ENCODE results near the gene CDC25B. TPM values are rescaled to one million over a fixed set of nuclear protein-coding genes. Genes with fewer than 3 reads are reported as not detected.
A peak's percentile ranks its signal among the peaks of the same experiment; 100 is the strongest.

CDC25B gene
- polyA plus RNA-seq, 2 of the 4 experiments (the other 2 are of a cell fraction): 136 to 150 TPM

- no peak for TF ChIP-seq FOSB (CRISPR knock-in tag; IDR thresholded peaks at IDR 0.05)
Observed at GRCh38 chr20:3823881-3824280, 27.8 kb downstream of the CDC25B start (continued).

DNA sequence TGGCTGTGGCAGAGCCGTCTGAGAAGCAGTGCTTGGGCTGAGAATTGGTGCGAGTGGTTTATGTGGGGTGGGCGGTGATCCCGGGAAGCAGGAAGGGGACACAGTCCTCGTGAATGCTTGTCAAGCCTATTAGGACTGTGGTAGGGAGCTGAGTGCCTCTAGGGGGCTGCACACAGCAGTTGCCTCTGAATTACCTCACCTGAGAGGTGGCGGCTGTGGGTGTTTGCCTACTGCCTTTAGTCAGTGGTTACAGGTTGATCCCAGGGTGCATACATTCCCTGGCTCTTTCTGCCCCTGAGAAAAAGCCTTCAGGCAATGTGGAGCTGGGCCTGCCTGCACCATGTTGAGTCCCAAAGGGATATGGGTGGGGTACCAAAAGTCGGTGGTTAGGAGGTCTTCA, 29.4 kb downstream of the CDC25B start:
- TF ChIP-seq FOSL2 (IDR thresholded peaks at IDR 0.05) (no peak), FOSL2 (CRISPR knock-in tag; IDR thresholded peaks at IDR 0.05) (no peak), MAZ (IDR thresholded peaks at IDR 0.05; ENCODE audit: borderline replicate concordance, low read depth, low read length) (no peak), EP300 (IDR thresholded peaks at IDR 0.05) (no peak), JUN (IDR thresholded peaks at IDR 0.05) (no peak), PHF8 (IDR thresholded peaks at IDR 0.05; ENCODE audit: borderline replicate concordance, low read depth) (no peak), USF2 (IDR thresholded peaks at IDR 0.05) (no peak), RAD21 (conservative IDR thresholded peaks at IDR 0.05 in 1 of 2, IDR thresholded peaks at IDR 0.05 in 1 of 2) (no peak), ZNF302 (CRISPR knock-in tag; IDR thresholded peaks at IDR 0.05) (no peak), EHMT2 (IDR thresholded peaks at IDR 0.05; ENCODE audit: low read depth) (no peak), HES2 (IDR thresholded peaks at IDR 0.05) (no peak)
- TF ChIP-seq, protein P1, sequence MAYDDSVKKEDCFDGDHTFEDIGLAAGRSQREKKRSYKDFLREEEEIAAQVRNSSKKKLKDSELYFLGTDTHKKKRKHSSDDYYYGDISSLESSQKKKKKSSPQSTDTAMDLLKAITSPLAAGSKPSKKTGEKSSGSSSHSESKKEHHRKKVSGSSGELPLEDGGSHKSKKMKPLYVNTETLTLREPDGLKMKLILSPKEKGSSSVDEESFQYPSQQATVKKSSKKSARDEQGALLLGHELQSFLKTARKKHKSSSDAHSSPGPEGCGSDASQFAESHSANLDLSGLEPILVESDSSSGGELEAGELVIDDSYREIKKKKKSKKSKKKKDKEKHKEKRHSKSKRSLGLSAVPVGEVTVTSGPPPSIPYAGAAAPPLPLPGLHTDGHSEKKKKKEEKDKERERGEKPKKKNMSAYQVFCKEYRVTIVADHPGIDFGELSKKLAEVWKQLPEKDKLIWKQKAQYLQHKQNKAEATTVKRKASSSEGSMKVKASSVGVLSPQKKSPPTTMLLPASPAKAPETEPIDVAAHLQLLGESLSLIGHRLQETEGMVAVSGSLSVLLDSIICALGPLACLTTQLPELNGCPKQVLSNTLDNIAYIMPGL (CRISPR knock-in tag; IDR thresholded peaks at IDR 0.05; ENCODE audit: borderline replicate concordance): no peak
- POLR2A ChIA-PET: no interaction called here
- Histone ChIP-seq H3K27ac (no peak overlapping the region), H3K4me1 (peaks cover 6% of the 10 kb centered on the region), H3K4me2 (no peak overlapping the region), H3K9me3 (no peaks in the 10 kb centered on the region), H3K4me3 (no peak overlapping the region)
- CTCF ChIA-PET: interaction anchor here (0.5 to 13.5 kb wide), 8 partner anchors 8 to 332 kb away, joined by 3 to 132 read pairs (median 4); no protein-coding TSS in a partner anchor
- 0 out of 6 replicates have a peak, but pooled peaks of 1 of the 2 experiments have one; percentile 15 for ATAC-seq
- WGBS (ENCODE audit: missing lambda C conversion rate): 85% methylated on average over 7 of the region's 7 CpGs
- FAIRE-seq: no peak
- no peak for DNase-seq (ENCODE audit: low read depth in 1 of 2, low spot score in 1 of 2)

DNA sequence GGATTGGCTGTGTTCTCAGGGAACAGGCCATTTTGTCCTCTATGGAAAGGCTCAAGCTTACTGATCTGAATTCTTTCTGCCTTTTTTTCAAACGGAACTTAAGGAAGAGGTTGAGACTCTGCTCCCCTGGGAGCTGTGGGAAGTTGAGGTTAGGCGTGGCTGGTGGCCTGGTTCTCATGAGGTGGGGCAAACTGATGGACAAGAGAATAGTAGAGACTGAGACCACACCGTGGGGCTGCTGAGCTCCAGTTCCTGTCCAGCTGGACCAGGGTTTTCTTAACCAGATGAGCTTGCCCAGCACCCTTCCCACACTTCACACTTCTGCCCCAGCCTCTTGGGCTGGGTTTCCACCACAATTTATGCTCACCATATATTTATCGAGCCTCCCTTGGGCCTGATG, 30.3 kb downstream of the CDC25B start:
- TF ChIP-seq CEBPB (IDR thresholded peaks at IDR 0.05) (no peak), CHD2 (IDR thresholded peaks at IDR 0.05; ENCODE audit: low read length, partially characterized antibody) (no peak), FOXS1 (CRISPR knock-in tag; IDR thresholded peaks at IDR 0.05) (no peak), CHD4 (IDR thresholded peaks at IDR 0.05; ENCODE audit: borderline replicate concordance) (no peak), RNF2 (IDR thresholded peaks at IDR 0.05; ENCODE audit: borderline replicate concordance, low read depth) (no peak), HOXB5 (CRISPR knock-in tag; IDR thresholded peaks at IDR 0.05) (no peak), HOXB13 (CRISPR knock-in tag; IDR thresholded peaks at IDR 0.05; ENCODE audit: low read depth) (no peak), CBX8 (IDR thresholded peaks at IDR 0.05) (no peak), MAZ (IDR thresholded peaks at IDR 0.05; ENCODE audit: borderline replicate concordance, low read depth, low read length) (no peak), HEYL (CRISPR knock-in tag; IDR thresholded peaks at IDR 0.05) (no peak), TP53 (CRISPR knock-in tag; IDR thresholded peaks at IDR 0.05) (no peak), MAFK (IDR thresholded peaks at IDR 0.05; ENCODE audit: partially characterized antibody) (no peak)
- no peak for FAIRE-seq
- H3K9me3 ChIP-seq: no peaks in the 10 kb centered on the region
- ATAC-seq: no peak
- ChIA-PET POLR2A (no interaction called here), CTCF (interaction anchor here (1.3 to 13.5 kb wide), 7 partner anchors 8 to 150 kb away, joined by 4 to 132 read pairs (median 5); no protein-coding TSS in a partner anchor)
- no peak for DNase-seq (ENCODE audit: low read depth in 1 of 2, low spot score in 1 of 2)
- no peak overlapping the region for H3K27ac ChIP-seq
- no peak overlapping the region for H3K4me2 ChIP-seq
- H3K4me3 ChIP-seq: no peak overlapping the region
- H3K4me1 ChIP-seq: peaks cover 3% of the 10 kb centered on the region
- WGBS (ENCODE audit: missing lambda C conversion rate): 72% methylated on average over 4 of the region's 4 CpGs
